Panc1 (cell line): ENCODE results near the gene EMILIN2. TPM values are rescaled to one million over a fixed set of nuclear protein-coding genes. Genes with fewer than 3 reads are reported as not detected.
"Not testable (repeated sequence)": the region's sequence is repeated elsewhere in the genome, so short reads cannot be mapped to it uniquely, and the experiment has no call there.

Experiments
- ATAC-seq: fragments of 200-7000 bp; cut with Tn5 transposase; 2 replicates; pipeline ENCODE4 v1.9.1; 2020; ENCODE audit warnings: mild to moderate bottlenecking, moderate library complexity
- BruUV-seq: library from RNA; stranded (reverse); fragments of 400-500 nt; replicated peaks from 2 replicates; lab custom pipeline; 2021; lab: Mats Ljungman, UMichigan
- CTCF ChIA-PET: fragments of 300-600 bp; sonication (Branson Sonifier 250); formaldehyde crosslinking; loops from one replicate; lab custom pipeline; 2022; ENCODE audit warnings: antibody characterized with exemption; lab: Charles Lee
- POLR2A ChIA-PET: fragments of 300-600 bp; sonication (Branson Sonifier 250); formaldehyde crosslinking; loops from one replicate; lab custom pipeline; 2022; ENCODE audit warnings: antibody characterized with exemption; lab: Charles Lee
- DNase-seq: peaks from one replicate; pipeline ENCODE4 v3.0.0-alpha.2; 2010; ENCODE audit warnings: low read depth, low spot score
- H3K27ac ChIP-seq: 2 replicates; pipeline ENCODE4 v1.5.1; 2011; ENCODE audit warnings: mild to moderate bottlenecking, low read length, inconsistent platforms
- H3K27me3 ChIP-seq: fragments of 200-500 bp; sonication (Bioruptor generic); 2 replicates; pipeline ENCODE4 v1.6.0; 2014; ENCODE audit warnings: low read length, inconsistent platforms; ENCODE audit not compliant: control insufficient read depth, insufficient read depth
- H3K36me3 ChIP-seq: fragments of 200-500 bp; sonication (Bioruptor generic); 2 replicates; pipeline ENCODE4 v1.5.1; 2014; ENCODE audit warnings: inconsistent platforms, mild to moderate bottlenecking, low read length, moderate library complexity; ENCODE audit not compliant: control insufficient read depth, insufficient read depth
- H3K4me1 ChIP-seq: 2 replicates; pipeline ENCODE4 v1.5.1; 2011; ENCODE audit warnings: inconsistent platforms, mild to moderate bottlenecking, low read length, moderate library complexity; ENCODE audit not compliant: control insufficient read depth, insufficient read depth
- H3K4me3 ChIP-seq, 2 experiments: 2 replicates each; pipeline ENCODE4 v1.5.1; 2011 to 2012; ENCODE audit warnings: low read depth in 2 of 2, low read length in 2 of 2, mild to moderate bottlenecking in 2 of 2, inconsistent platforms in 1 of 2, moderate library complexity in 1 of 2
- H3K9me3 ChIP-seq: fragments of 200-500 bp; sonication (Bioruptor generic); 2 replicates; pipeline ENCODE4 v1.5.1; 2014; ENCODE audit warnings: low read depth, mild to moderate bottlenecking, inconsistent platforms, low read length, moderate library complexity; ENCODE audit not compliant: control insufficient read depth, insufficient read depth
- POLR2AphosphoS5 ChIP-seq: IDR thresholded peaks from 2 replicates; pipeline ENCODE4 v1.6.1; 2012; ENCODE audit warnings: mild to moderate bottlenecking, low read depth, low read length, moderate library complexity
- REST ChIP-seq, 2 experiments: IDR thresholded peaks; 2 replicates each; pipeline ENCODE4 v1.6.1; 2011 to 2012; ENCODE audit warnings: low read depth in 2 of 2, control low read depth in 1 of 2, low read length in 1 of 2, mild to moderate bottlenecking in 1 of 2, moderate library complexity in 1 of 2; ENCODE audit not compliant: insufficient read depth in 1 of 2
- SIN3A ChIP-seq: IDR thresholded peaks from 2 replicates; pipeline ENCODE4 v1.6.1; 2012; ENCODE audit warnings: low read depth, mild to moderate bottlenecking, low read length, moderate library complexity, borderline replicate concordance; ENCODE audit not compliant: insufficient read depth
- TCF7L2 ChIP-seq: IDR thresholded peaks from 2 replicates; pipeline ENCODE4 v1.6.1; 2011; ENCODE audit warnings: mild to moderate bottlenecking, low read depth, low read length, inconsistent platforms
- in situ Hi-C: cut with HindIII; loops from 2 replicates; pipeline ENCODE4 v1.10.0; 2016; ENCODE audit warnings: low sequenced_read_pairs, low pct_unique_long_range_greater_than_20kb
- intact Hi-C: fragments of 100-400 bp; cut with micrococcal nuclease; formaldehyde crosslinking; loops from one replicate; pipeline ENCODE4 v1.10.0; 2022; ENCODE audit not compliant: unreplicated experiment
- total RNA-seq: library from RNA; stranded (reverse); gene quantifications from one replicate; pipeline ENCODE4 v1.2.1, GENCODE V29; 2021; ENCODE audit not compliant: unreplicated experiment
- TF ChIP-seq, protein P1 (sequence below): fragments of 450-650 bp; IDR thresholded peaks from 2 replicates; pipeline ENCODE4 v1.5.1; 2017; ENCODE audit warnings: mild to moderate bottlenecking

The EMILIN2 gene
- total RNA-seq, 1 experiment from 2014 or later = 18.3 TPM

DNA sequence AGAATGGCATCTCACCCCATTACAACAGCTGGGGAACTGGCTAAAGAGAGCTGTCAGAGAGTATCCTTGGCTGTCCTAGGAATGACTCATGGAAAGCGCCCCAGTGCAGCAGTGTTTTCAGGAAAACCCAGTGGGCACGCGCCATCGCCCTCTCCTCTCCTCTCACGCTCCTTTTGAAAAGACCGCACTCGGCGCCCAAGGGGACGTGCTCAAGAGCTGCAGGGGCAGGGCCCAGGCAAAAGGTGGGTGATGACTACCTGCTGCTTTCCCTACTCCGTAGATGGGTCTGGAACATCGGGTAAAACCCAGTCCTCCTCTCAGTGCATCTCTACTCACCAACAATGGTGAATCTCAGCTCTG, 68.1 kb downstream of the EMILIN2 start:
- H3K4me3 ChIP-seq = no peak overlapping the region
- in situ Hi-C loops = no loop called here
- ATAC-seq (no peak), DNase-seq (no peak)
- H3K27ac ChIP-seq = no peak overlapping the region
- H3K27me3 ChIP-seq = no peaks in the 10 kb centered on the region
- ChIA-PET CTCF (no interaction called here), POLR2A (no interaction called here)
- TF ChIP-seq REST (IDR thresholded peaks at IDR 0.05; ENCODE audit: insufficient read depth in 1 of 2, low read depth in 2 of 2, low read length in 1 of 2) = no peak
- TF ChIP-seq, protein P1, sequence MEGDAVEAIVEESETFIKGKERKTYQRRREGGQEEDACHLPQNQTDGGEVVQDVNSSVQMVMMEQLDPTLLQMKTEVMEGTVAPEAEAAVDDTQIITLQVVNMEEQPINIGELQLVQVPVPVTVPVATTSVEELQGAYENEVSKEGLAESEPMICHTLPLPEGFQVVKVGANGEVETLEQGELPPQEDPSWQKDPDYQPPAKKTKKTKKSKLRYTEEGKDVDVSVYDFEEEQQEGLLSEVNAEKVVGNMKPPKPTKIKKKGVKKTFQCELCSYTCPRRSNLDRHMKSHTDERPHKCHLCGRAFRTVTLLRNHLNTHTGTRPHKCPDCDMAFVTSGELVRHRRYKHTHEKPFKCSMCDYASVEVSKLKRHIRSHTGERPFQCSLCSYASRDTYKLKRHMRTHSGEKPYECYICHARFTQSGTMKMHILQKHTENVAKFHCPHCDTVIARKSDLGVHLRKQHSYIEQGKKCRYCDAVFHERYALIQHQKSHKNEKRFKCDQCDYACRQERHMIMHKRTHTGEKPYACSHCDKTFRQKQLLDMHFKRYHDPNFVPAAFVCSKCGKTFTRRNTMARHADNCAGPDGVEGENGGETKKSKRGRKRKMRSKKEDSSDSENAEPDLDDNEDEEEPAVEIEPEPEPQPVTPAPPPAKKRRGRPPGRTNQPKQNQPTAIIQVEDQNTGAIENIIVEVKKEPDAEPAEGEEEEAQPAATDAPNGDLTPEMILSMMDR = no peak
- no peak for TF ChIP-seq TCF7L2
- TF ChIP-seq SIN3A = no peak
- TF ChIP-seq POLR2AphosphoS5 = no peak
- no peaks in the 10 kb centered on the region for H3K4me1 ChIP-seq
- no TSS peak for BruUV-seq
- intact Hi-C loops = no loop called here
- no peaks in the 10 kb centered on the region for H3K9me3 ChIP-seq
- H3K36me3 ChIP-seq = peaks cover 3% of the 10 kb centered on the region

- H3K4me1 ChIP-seq, H3K9me3 ChIP-seq, H3K27me3 ChIP-seq, H3K36me3 ChIP-seq, intact Hi-C loops, DNase-seq, in situ Hi-C loops, ATAC-seq, POLR2A ChIA-PET, CTCF ChIA-PET, BruUV-seq, H3K27ac ChIP-seq, H3K4me3 ChIP-seq: not testable (repeated sequence)
Measured at GRCh38 chr18:2915486-2915885, 68.7 kb downstream of the EMILIN2 start.

- H3K27me3 ChIP-seq = no peaks in the 10 kb centered on the region
- no peaks in the 10 kb centered on the region for H3K9me3 ChIP-seq
- H3K27ac ChIP-seq = no peak overlapping the region
- CTCF ChIA-PET = no interaction called here
- BruUV-seq = no TSS peak
- POLR2A ChIA-PET = no interaction called here
- no peak for TF ChIP-seq TCF7L2
- TF ChIP-seq SIN3A = no peak
- TF ChIP-seq REST (IDR thresholded peaks at IDR 0.05; ENCODE audit: insufficient read depth in 1 of 2, low read depth in 2 of 2, low read length in 1 of 2) = no peak
- no peak for TF ChIP-seq POLR2AphosphoS5
- TF ChIP-seq, protein P1 = no peak
- H3K4me1 ChIP-seq = no peaks in the 10 kb centered on the region
- H3K4me3 ChIP-seq = no peak overlapping the region
- in situ Hi-C loops = no loop called here
- DNase-seq (no peak), ATAC-seq (no peak)
- peaks cover 3% of the 10 kb centered on the region for H3K36me3 ChIP-seq
- intact Hi-C loops = no loop called here
Measured at GRCh38 chr18:2916184-2916583, 69.4 kb downstream of the EMILIN2 start.
